Activated CD8-positive, alpha-beta memory T cell treated with anti-CD3 and anti-CD28 coated beads for 1 hour (primary cell): ENCODE measurements around the gene MAP3K4.

Experiments
- DNase-seq, 2 donors: peaks; one replicate each; pipeline ENCODE4 v3.0.0-alpha.2; 2020; ENCODE audit warnings: low read depth in 1 of 2; ENCODE audit errors: extremely low read depth in 1 of 2

Gene MAP3K4

DNA sequence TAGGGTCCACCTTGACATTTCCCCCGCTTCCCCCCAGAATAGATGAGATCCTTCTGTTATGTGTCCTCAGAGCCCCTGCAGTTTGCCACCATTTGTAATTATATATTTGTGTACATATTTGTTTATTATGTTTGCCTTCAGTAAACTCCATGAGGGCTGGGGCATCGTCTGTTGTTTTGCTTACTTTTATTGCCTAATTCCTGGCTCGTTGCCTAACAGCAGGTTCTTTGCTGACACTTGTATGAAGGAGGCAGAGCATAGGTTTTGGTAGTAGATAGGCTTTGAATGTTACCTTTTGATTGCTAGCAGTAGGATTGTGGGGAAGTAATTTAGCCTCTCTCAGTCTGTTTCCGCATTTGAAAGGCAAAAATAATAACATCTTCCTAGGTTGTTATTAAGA, 9.9 kb downstream of the MAP3K4 start:
- no peak for DNase-seq

- no peak for DNase-seq
These were observed 11.8 kb downstream of the MAP3K4 start for GRCh38 chr6:161003336-161003735.

- DNase-seq, result no peak
These were observed 16.7 kb downstream of the MAP3K4 start for GRCh38 chr6:161008245-161008644.

- no peak for DNase-seq
These were observed 18.4 kb downstream of the MAP3K4 start for GRCh38 chr6:161009991-161010390.

DNA sequence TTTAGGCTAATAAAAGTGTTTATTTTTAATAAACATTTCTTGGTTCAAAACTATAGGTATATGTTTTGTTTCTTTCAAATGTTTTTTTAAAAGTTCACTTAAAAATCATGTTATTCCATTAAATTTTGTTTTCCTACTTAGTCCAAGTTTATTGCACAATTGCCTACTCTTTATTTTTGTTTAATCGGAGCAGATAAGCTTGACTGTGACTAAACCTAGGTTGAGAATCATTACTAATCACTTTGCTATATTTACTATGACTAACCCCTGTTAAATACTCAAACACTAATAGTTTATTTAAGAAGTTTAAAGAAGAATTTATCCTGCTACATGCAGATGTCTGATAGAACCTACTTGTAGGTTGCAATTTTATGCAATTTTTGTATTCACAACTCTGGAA, 18.8 kb downstream of the MAP3K4 start:
- DNase-seq, result no peak

DNA sequence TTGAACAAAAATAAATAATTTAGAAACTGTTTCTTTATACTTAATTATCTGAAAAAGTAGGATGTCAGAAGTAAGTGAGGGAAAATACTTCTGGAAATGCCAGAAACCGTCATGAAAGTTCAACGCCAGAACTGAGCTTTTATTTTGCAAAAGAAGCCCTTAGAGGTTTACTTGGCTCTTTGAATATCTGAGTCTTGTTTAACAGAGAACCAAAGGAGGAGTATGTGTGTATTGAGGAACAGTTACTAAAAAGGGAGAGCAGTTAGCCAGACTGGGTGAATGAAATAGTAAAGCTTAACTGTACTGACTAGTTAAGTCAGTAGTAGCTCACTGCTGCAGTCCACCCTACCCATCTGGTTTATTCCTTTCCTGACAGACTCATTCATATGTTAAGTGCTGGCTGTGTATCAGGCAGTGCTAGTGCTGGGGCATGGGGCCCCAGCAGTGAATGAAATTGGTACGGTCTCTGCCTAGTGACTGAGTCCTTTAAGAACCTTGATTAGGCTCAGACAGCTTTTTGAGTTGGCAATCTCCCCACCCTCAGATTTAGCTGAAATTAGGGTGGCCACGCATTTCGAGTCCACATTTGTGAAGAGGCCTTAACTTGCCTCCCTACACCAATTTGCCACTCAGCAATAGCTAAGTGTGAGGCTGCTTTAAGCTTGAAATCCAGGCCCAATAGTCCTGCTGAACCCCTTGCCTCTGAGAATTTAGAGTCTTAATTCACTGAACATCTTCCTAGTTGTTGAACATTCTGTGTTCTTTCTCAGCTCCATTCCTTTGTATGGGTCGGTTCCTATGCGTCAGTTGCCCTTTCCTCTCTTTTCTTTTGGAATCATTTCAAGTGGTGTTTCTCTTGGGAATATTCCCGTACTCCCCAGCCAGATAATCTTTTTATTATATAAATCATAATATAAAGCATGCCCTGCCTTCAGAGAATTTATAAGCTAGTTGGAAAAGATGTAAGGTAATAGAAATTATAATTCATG, 20.2 kb downstream of the MAP3K4 start:
- no peak for DNase-seq

GRCh38 chr6:161013695-161014094, 22.1 kb downstream of the MAP3K4 start:
- no peak for DNase-seq

GRCh38 chr6:161017766-161018564, 26.4 kb downstream of the MAP3K4 start:
- DNase-seq, result no peak

DNA sequence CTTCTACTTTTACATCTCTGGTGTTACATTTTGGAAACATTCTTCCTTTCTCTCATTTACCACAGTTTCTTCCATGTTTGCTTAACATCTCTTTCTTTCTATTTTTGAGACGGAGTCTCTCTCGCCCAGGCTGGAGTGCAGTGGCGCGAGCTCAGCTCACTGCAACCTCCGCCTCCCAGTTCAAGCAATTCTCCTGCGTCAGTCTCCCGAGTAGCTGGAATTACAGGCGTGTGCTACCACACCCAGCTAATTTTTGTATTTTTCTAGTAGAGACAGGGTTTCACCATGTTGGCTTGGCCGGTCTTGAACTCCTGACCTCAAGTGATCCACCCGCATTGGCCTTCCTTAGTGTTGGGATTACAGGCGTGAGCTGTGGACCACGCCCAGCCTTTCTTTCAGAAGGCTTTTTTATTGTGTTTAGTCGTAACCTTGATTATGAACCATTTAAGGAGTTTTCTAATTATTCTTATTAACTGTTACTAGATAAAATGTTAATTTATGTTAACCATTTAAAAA, 27.8 kb downstream of the MAP3K4 start:
- no peak for DNase-seq

DNA sequence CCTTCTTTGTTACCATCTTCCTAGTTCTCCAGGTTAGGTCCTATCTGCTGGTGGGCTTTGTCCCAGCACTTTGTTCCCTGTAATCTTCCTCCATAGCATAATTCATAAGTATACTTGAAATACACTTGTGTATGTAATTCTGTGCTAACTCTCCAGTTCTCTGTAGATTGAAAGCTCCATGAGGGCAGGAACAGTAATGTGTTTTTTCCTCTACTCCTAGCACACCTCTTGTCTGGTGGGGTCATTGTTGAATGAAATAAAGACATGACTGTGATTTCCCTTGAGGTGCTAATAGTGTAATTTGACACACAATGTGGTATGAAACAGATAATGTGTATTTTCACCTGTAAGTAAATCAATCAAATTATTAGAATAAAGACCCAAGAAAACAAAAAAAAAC, 30.0 kb downstream of the MAP3K4 start:
- DNase-seq, result no peak

- no peak for DNase-seq
These were observed 30.6 kb downstream of the MAP3K4 start for GRCh38 chr6:161021998-161022743.

DNA sequence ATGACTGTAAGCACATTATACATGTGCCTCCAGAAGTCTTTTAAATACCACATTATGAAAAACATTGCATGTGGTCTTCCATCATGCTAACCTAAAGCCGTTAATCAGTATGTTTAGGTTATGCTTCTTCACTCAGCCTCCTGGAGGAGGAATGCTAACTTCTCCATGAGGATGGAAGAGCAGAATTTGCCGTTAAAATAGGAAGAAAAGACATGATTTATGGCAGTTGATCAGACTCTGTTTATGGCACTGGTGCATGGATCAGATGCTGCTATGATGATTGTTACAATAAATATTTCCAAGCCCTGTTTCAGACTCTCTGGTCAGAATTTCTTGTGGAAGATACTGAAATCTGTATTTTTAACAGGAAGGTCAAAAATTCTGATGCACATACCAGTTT, 31.7 kb downstream of the MAP3K4 start:
- DNase-seq, result no peak

DNA sequence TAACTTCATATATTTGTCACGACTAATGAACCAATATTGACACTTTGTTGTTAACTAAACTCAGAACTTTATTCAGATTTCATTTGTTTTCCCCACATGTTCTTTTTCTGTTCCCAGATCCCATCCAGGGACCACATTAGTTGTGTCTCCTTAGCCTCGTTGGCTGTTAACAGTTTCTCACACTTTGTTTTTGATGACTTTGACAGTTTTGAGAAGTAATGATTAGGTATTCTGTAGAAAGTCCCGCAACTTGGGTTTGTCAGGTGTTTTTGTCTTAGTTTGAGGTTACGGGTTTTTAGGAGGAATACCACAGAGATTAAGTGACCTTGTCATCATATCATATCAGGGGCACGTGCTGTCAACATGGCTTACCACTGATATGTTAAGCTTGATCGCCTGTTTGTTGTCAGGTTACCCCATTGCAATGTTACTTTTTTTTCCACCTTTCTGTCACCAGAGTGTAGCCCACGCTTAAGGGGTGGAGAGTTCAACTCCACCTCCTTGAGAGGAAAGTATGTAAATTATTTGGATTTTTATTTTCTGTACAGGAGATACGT, 32.9 kb downstream of the MAP3K4 start:
- no peak for DNase-seq

DNA sequence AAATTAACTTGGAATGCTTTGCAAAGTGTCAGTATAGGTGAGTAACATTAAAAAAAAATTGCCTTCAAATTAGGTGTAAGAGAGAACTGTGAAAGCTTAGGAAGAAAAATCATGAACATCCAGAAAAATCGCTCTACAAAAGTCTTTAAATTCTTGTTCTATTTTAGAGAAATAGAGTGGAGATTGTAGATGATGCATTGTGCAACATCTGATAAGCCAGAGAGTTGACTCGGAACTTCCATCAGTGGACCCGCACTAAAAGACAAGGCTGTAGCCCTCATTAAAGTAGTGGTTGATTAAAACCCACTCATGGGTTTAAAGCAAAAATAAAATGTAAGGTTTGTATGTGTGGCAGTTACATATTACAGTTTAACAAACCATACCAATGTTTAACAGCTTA, 35.8 kb downstream of the MAP3K4 start:
- DNase-seq, result no peak

DNA sequence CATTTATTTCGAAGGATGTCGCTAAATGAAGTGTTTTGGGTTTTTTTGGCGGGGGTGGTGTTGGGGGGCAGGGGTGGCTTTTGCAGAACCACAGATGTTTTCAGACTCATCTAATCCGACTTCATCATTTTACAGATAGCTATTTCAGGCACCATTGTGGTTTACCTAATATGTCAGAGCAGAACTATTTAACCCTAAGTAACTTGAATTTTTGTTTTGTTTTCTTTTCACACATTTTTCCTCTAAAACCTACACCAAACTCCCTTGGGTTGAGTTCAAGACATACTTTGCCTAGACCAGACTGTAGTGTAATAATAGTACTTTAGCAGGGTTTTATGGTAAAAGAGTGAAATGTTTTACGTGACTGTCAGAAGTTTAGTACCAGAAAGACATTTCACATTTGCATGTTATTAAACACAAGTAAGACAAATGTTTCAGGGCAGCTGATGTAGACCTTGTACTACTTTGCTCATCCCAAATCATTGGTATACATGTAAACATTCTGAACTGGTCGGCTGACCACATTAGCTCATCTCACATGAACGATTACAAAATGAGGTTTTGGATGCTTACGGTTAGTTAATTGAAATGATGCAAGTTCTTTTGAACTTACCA, 37.7 kb downstream of the MAP3K4 start:
- DNase-seq, result no peak

DNA sequence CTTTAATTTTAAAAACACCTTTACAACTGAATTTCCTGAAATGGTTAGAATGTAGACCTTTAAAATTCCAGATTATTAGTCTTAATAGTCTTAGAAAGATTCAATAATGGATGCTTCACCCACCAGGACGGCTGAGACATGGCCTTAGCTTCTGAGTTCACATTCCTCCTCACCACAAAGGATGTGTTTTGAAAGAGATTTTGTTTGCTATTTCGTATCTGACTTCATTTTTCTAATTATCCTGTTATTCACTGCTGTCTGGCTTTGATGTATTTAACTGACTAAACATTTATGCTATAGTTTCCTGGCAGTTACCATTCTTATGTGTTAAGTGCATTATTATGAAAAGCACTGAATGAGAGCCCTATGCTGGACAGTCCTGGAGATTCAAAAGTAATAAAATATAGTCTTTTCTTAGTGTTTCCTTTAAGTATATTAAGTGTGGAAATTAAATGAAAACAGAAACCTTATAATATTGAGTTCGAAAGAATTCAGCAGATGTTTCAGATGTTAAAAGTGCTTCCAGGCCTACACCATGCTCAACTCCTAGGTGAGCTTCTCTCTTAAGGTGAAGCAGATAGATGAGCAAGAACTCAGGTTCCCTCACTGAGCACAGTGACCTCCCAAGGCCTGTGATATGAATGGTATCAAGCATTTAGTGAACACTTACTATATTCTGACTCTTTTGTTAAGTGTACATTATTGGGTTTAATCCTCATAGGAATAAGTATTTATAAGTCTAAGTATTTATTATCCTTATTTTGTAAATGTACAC, 40.3 kb downstream of the MAP3K4 start:
- no peak for DNase-seq

DNA sequence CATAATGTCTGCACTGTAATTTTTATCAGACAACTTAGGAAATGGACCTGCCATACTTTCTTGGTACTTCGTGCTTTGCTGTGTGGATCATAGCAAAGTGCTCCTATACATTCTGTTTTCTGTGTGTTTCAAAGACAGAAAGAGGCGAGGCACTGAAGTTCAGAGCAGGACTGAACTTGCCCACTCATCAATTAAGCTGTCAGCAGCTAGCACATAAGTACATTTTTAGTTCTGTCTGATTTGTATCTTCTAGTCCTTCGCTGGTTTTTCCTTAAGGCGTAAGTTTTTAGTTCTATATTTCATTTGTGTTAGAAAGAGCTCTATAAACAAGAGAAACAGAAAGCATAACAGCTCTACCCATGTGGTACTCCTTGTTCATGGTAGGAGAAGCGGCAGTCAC, 42.1 kb downstream of the MAP3K4 start:
- no peak for DNase-seq

DNA sequence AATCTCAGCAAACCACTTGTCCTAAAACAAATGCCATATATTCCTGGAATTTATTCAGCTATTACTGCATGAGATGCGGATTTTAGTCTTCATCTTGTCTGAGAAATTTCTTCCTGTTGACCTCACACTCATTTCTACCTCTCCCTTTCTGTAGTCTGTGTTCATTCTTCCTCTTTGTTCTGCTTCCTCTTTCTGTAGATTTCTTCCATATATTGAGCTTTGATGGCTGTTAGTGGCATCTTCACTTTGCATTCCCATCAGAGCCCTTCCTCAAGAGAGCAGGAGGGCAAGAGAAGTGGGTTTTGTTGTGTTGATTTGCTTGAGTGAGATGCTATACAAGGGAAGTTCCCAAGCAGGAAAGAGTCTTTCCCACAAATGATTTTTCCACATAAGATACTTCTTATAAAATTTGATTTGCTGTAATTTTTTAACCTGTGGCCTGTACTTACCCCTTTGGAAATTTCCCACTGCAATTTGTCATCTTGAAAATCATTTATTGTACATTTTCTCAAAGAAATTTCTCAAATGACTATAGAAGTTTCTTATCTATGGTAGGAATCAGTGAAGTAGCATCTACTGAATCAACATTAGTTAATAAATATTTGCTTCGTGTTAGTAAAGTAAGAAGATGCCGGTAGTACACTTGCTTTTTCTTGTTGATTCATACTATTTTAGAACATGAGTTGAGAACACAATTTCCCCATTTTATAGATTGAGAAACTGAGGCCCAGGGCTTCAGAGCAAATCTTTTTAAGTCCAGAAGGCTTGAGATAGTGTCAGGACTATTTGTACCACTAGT, 43.8 kb downstream of the MAP3K4 start:
- DNase-seq, result no peak

- no peak for DNase-seq
These were observed 44.4 kb downstream of the MAP3K4 start for GRCh38 chr6:161035981-161036263.
